Endothelial cell (in vitro differentiated cells): ENCODE data around the gene IKBKG. TPM values are rescaled to one million over a fixed set of nuclear protein-coding genes. Genes with fewer than 3 reads are reported as not detected.
"Not testable (repeated sequence)": the region's sequence is repeated elsewhere in the genome, so short reads cannot be mapped to it uniquely, and the experiment has no call there.

ENCODE experiments used
- DNase-seq: peaks from one replicate; pipeline ENCODE4 v3.0.0; 2021; ENCODE audit warnings: low spot score
- H3K27ac Mint-ChIP-seq: one replicate; pipeline ENCODE4 v1.8.0; 2021; ENCODE audit warnings: mixed read lengths, inconsistent platforms; ENCODE audit not compliant: unreplicated experiment
- H3K27me3 Mint-ChIP-seq: one replicate; pipeline ENCODE4 v1.8.0; 2021; ENCODE audit warnings: mild to moderate bottlenecking, moderate library complexity, mixed read lengths, inconsistent platforms; ENCODE audit not compliant: unreplicated experiment
- H3K36me3 Mint-ChIP-seq: one replicate; pipeline ENCODE4 v1.8.0; 2021; ENCODE audit warnings: mild to moderate bottlenecking, low read depth, mixed read lengths, inconsistent platforms; ENCODE audit not compliant: unreplicated experiment
- H3K4me1 Mint-ChIP-seq: one replicate; pipeline ENCODE4 v1.8.0; 2021; ENCODE audit warnings: mild to moderate bottlenecking, mixed read lengths, inconsistent platforms; ENCODE audit not compliant: unreplicated experiment
- H3K4me3 Mint-ChIP-seq: one replicate; pipeline ENCODE4 v1.8.0; 2021; ENCODE audit warnings: mild to moderate bottlenecking, mixed read lengths, inconsistent platforms; ENCODE audit not compliant: unreplicated experiment
- H3K9me3 Mint-ChIP-seq: one replicate; pipeline ENCODE4 v1.8.0; 2021; ENCODE audit warnings: mixed read lengths, inconsistent platforms; ENCODE audit not compliant: unreplicated experiment
- CTCF ChIP-seq: fragments of 200-600 bp; sonication (generic); IDR thresholded peaks from one replicate; pipeline ENCODE4 v1.5.0; 2021; ENCODE audit warnings: antibody characterized with exemption; ENCODE audit not compliant: unreplicated experiment
- total RNA-seq: library from RNA; stranded (reverse); fragmentation: NEBNext Ultra II Directional; extraction: Animal tissue kit (Norgen Biotek cat#: 25700); gene quantifications from one replicate; pipeline ENCODE4 v1.2.1, GENCODE V29; 2021; ENCODE audit not compliant: unreplicated experiment

IKBKG gene
- total RNA-seq, 1 donor from 2014 or later: 23.0 TPM

DNA sequence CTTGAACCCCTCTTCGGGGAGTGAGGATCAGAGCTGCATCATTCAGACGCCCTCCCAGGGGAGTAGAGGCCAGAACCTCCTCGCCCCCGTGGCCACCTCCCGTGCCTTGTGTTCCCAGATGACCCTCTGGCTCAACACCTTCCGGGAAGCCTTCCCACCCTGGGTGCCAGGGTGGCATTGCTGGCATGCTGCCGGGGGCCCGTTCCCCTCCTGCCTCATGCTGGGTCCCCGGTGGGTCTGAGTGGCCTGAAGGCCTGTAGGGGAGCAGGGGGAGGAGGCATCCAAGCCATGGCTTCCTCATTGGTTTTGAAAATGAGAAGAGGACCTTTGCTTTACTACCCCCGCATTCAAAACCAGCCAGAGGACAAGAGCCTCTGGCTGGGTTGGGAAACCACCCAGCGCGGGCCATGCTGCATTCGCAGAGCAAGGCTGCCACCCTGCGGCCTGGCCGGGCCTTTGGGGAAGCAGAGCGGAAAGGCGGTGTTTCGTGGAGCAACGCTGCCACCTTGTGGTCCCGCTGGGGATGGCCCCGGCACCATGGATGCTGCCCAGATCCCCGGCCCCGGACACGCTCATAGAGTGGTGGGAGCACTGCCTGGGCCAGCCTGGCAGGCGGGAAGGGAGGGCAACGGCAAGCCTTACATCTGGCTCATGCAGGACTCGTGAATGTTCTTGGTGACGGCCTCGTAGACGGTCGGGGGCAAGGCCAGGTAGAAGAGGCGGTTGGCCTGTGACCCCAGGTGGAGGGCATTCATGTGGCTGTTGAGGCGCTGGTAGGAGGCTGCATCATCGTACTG is 12.7 kb upstream of the IKBKG start:
- peaks cover 2% of the 10 kb centered on the region for H3K27me3 Mint-ChIP-seq
- peak; percentile 86 for DNase-seq
- no peaks in the 10 kb centered on the region for H3K4me1 Mint-ChIP-seq
- H3K27ac Mint-ChIP-seq: no peak overlapping the region
- no peak overlapping the region for H3K4me3 Mint-ChIP-seq
- peak; percentile 85 for TF ChIP-seq CTCF
- H3K9me3 Mint-ChIP-seq: no peaks in the 10 kb centered on the region
- no peaks in the 10 kb centered on the region for H3K36me3 Mint-ChIP-seq

- H3K4me3 Mint-ChIP-seq: no peak overlapping the region
- H3K36me3 Mint-ChIP-seq: no peaks in the 10 kb centered on the region
- no peak for DNase-seq
- H3K4me1 Mint-ChIP-seq: no peaks in the 10 kb centered on the region
- no peak for TF ChIP-seq CTCF
- H3K27ac Mint-ChIP-seq: no peak overlapping the region
- peaks cover 2% of the 10 kb centered on the region for H3K27me3 Mint-ChIP-seq
- no peaks in the 10 kb centered on the region for H3K9me3 Mint-ChIP-seq
Measured at GRCh38 chrX:154535892-154536291, 11.5 kb upstream of the IKBKG start.

- no peak for DNase-seq
- H3K27me3 Mint-ChIP-seq: no peaks in the 10 kb centered on the region
- no peaks in the 10 kb centered on the region for H3K36me3 Mint-ChIP-seq
- peak overlapping the region; percentile 21 for H3K4me3 Mint-ChIP-seq
- no peak overlapping the region for H3K27ac Mint-ChIP-seq
- H3K4me1 Mint-ChIP-seq: no peaks in the 10 kb centered on the region
- no peaks in the 10 kb centered on the region for H3K9me3 Mint-ChIP-seq
- TF ChIP-seq CTCF: no peak
Measured at GRCh38 chrX:154539077-154539476, 8.3 kb upstream of the IKBKG start.

DNA sequence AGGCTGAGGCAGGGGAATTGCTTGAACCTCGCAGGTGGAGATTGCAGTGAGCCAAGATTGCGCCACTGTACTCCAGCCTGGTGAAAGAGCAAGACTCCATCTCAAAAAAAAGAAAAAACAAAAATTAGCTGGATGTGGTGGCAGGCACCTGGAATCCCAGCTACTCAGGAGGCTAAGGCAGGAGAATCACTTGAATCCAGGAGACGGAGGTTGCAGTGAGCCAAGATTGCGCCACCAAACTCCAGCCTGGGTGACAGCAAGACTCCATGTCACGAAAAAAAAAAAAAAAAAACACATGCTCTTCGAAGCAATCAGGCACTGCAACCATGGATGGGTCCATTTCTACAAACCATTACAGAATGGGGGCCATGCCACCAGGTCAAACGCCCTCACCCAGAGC is 7.1 kb upstream of the IKBKG start:
- DNase-seq, H3K4me1 Mint-ChIP-seq, H3K36me3 Mint-ChIP-seq, H3K27me3 Mint-ChIP-seq, H3K9me3 Mint-ChIP-seq, H3K4me3 Mint-ChIP-seq, H3K27ac Mint-ChIP-seq: not testable (repeated sequence)

GRCh38 chrX:154540897-154541535 is 6.4 kb upstream of the IKBKG start:
- H3K27me3 Mint-ChIP-seq: peaks cover 1% of the 10 kb centered on the region
- TF ChIP-seq CTCF: no peak
- no peak for DNase-seq
- H3K9me3 Mint-ChIP-seq: no peaks in the 10 kb centered on the region
- no peak overlapping the region for H3K27ac Mint-ChIP-seq
- no peaks in the 10 kb centered on the region for H3K4me1 Mint-ChIP-seq
- no peak overlapping the region for H3K4me3 Mint-ChIP-seq
- peaks cover 3% of the 10 kb centered on the region for H3K36me3 Mint-ChIP-seq
